GDM1 (cell line): ENCODE data around the gene LMO7.
"Not testable (repeated sequence)": the region's sequence is repeated elsewhere in the genome, so short reads cannot be mapped to it uniquely, and the experiment has no call there.

ENCODE experiments used
- DNase-seq: peaks from one replicate; lab custom pipeline; 2025; lab: John Stamatoyannopoulos, UW

The LMO7 gene

GRCh38 chr13:75743072-75743471 is 106.9 kb downstream of the LMO7 start:
- DNase-seq, result not testable (repeated sequence)

DNA sequence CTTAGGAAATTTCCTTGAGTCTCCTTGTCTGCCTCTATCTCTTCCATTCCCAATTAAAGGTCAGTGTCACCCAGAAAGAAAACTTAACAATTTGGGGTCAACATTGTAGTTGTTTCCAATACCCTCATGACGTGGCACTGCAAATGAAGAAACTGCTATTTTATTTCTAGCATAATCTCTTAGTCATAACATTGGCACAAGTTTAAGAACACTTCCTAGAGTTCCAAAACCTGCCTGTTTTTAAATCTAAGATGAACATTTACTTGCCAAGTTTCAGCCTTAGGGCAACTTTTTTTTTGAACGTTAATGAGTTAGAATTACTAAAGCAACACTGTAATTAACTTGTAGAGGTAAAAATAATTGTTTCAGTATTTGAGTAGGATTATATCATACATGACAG is 108.0 kb downstream of the LMO7 start:
- no peak for DNase-seq

GRCh38 chr13:75745387-75745786 is 109.3 kb downstream of the LMO7 start:
- DNase-seq, result no peak

DNA sequence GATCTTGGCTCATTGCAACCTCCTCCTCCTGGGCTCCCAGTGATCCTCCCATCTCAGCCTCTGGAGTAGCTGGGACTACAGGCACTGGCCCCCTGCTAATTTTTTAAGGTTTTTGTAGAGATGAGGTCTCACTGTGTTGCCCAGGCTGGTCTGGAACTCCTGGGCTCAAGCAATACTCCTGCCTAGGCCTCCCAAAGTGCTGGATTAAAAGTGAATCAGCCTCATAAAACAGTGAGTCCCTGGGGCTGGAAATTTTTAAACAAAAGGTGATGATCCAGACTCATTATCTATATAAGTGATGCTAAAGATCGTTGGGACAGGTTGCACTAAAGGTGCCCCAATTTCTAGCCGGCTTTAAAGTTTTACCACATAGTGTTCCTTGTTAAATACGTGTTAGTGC is 112.7 kb downstream of the LMO7 start:
- DNase-seq, result no peak

DNA sequence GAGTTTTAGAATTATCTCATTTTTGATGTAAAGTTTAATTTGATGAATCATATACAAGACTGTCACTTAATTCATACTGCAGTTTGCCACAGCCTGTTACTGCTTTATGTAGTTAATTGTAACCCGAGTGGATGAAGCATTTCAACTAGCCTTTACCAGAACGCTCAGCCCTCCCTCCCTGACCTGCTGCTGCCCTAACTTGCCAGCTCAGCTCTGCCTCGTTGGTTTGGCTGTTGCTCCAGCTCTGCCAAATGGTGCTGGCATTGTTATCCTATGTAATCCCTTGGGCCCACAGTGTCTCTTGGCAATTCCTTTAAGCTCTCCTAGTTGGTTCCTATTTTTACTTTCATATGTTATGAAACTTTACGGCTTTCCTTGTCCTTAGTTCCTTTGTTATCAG is 113.3 kb downstream of the LMO7 start:
- no peak for DNase-seq

DNA sequence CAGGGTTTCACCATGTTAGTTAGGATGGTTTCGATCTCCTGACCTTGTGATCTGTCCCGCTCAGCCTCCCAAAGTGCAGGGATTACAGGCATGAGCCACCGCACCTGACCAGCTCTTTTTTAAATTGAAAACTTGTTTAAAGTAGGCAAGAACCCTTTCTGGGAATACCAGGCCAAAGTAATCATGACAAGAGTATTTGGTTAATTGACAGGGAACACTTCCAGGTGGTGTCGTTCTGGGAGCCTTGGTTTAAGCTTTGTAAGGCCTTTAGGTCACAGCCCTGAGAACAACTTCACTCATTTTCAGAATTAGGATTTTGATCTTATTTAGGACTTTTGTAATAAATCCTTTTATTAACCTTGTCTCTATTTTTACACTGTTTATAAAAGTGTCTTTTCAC is 115.2 kb downstream of the LMO7 start:
- DNase-seq, result no peak

DNA sequence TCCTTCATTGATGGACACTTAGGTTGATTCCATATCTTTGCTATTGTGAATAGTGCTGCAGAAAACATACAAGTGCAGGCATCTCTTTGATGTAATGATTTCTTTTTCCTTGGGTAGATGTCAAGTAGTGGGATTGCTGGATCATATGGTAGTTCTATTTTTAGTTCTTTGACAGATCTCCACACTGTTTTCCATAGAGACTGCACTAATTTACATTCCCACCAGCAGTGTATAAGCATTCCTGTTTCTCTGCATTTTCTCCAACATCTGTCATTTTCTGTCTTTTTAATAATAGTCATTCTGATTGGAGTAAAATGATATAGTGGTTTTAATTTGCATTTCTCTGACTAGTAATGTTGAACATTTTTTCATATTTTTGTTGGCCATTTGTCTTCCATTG is 116.7 kb downstream of the LMO7 start:
- no peak for DNase-seq

GRCh38 chr13:75754936-75755335 is 118.8 kb downstream of the LMO7 start:
- no peak for DNase-seq

DNA sequence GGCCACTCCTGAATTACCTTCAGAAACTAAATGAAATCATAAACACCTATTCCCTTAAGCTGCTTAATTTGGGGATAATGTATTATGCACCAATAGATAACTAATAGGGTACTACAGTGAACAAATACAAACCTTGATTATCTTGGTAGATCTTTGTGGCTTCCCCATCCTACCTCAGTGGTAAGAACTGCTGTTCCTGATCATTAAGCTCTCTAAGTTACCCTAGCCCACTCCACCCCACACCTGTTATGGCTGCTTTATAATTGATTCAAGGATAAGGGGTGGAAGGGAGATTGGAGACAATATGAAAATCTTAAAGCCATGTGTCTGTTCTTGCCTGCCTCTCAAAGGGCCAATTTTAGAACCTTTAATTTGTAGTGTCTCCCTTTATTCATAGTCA is 121.2 kb downstream of the LMO7 start:
- DNase-seq, result no peak

DNA sequence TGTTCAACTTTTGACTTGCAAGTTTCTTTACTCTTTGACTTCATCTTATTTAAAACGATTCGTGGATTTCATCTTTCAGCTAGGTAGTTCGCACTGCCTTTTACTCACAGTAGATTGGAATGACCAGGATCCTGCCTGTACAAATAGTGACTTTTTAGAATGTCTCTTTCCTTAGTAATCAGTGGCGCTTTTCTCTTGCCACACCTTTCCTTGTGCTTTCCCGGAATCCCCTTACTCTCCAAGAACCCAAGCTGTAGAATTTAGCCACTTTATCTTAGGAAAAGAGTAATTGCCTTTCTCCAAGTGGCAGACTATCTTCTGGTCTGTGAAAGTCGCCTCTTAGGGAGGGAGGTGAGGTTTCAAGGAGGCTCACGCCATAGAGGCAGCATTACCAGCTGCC is 123.4 kb downstream of the LMO7 start:
- no peak for DNase-seq

DNA sequence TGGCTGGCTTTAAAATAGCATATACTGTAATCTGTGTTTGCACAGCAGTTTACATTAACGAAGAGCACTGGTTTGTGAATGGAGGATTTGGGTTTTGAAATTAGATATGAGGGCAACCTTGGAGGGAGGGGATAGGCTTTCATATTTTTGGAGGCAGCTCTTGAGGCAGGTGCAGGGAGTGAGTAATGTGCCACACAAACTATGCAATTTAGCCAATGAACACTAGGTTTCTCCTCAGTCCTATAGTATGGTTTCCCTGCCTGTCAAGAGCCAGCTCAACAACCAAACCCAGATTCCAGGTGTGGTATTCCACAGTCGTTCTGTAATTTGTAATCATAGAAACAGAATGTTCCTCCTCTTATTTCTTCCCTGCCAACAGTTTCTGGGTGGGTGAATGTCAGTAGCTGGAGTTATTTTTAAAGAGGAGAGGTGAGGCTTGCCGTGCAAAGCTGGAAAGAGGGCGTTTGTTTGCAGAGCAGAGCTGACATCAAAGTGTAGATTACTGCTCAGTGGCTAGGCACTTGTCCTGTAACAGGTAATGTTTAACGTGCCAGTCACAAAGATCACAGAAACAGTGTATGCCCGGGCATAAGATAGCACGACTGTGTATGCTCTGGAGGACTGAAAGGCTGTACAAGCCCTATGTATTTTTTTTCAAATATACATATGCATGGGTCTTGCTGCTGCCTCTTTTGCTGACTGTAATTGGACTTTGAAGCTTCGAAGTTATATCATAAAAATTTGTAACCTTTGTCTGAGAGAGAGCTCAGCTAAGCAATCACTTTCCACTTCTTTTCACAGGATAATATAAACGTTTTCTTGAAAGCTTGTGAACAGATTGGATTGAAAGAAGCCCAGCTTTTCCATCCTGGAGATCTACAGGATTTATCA is 124.2 kb downstream of the LMO7 start:
- no peak for DNase-seq

GRCh38 chr13:75761369-75761768 is 125.2 kb downstream of the LMO7 start:
- DNase-seq, result no peak

DNA sequence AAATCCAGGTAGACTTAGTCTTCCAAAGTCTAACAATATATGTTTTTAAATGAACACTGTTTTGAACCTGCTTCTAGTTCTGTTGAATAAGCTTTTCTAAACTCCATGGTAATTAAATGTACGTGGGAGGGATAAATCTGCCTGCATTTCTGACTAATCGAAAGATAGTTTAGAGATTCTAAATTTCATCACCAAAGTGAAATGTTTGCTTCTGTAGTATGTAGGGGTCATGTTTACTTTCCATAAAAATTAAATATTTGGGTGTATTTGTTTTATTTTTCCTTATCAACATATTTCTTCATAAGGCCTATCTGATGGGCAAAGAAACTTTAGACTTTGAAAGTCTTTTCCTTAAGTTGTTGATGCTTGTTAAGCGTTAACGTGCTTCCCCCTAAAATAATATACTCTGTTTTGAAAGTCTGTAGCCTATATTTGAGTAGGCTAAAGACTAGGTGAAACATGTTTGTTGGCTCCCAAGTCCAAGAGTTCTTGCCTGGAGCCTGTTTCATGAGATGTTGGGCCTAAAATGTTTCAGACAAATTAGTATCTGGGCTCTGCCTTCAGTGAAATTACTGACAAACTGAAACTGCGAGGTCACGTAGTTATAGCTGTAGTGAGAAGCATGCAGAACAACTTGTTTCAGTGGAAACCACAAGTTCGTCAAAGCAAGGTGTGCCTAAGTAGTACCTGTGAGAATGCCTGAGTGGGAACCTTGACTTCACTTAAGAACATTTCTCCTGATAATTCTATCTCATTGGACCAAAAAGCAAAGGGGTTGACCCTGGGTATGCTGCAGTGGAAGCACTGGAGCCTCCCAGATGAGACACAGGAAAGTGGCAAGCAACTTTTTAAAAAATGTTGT is 126.2 kb downstream of the LMO7 start:
- DNase-seq, result no peak

GRCh38 chr13:75762955-75763354 is 126.8 kb downstream of the LMO7 start:
- DNase-seq, result no peak

GRCh38 chr13:75763512-75763911 is 127.4 kb downstream of the LMO7 start:
- DNase-seq, result no peak

GRCh38 chr13:75764251-75764925 is 128.3 kb downstream of the LMO7 start:
- no peak for DNase-seq

GRCh38 chr13:75764926-75765310 is 128.8 kb downstream of the LMO7 start:
- no peak for DNase-seq

DNA sequence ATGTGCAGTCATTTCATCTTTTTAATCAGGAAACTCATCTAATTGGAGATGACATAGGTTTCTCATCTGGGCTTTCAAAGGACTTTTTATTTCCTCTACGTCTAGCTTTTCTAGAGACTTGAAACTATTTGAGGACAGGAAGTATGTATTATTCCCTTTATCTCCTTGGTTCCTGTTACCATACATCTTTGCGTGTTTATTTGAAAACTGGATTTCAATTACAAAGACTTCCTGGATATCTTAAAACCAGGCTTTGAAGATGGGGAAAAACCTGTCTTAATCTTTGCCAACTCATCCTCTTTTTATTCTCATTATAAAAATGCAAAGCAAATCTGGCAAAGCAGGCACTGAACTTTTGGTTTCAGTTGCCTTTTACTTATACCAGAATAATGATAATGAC is 130.5 kb downstream of the LMO7 start:
- DNase-seq, result no peak

GRCh38 chr13:75769141-75769905 is 133.2 kb downstream of the LMO7 start:
- DNase-seq, result no peak

DNA sequence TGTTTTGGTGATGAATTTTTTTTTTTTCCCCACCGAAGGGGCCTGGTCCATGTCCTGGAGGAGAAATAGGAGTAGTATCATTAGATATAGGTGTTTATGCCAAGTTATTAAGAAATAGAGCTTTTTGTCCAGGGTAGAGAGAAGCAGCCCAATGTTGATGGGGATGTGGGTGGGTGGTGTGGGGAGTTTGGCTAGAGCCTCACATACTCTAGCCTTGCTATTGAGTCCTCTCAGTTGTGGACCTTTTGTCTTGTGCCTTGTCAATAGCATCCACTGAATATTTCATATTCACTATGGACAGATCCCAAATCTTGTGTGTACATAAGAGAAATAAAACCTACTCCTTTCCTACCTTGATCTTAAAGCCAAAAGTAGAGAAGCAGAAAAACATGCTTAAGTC is 134.0 kb downstream of the LMO7 start:
- DNase-seq, result no peak

GRCh38 chr13:75770592-75771011 is 134.5 kb downstream of the LMO7 start:
- DNase-seq, result no peak

- no peak for DNase-seq
These were observed 135.1 kb downstream of the LMO7 start for GRCh38 chr13:75771226-75771625.
